GM06990 (cell line): ENCODE data around the gene RETREG3.
"Not testable (repeated sequence)": the region's sequence is repeated elsewhere in the genome, so short reads cannot be mapped to it uniquely, and the experiment has no call there.

ENCODE experiments used
- DNase-seq: peaks from one replicate; pipeline ENCODE4 v3.0.0-alpha.2; 2011; ENCODE audit not compliant: insufficient read length; ENCODE audit errors: extremely low read depth
- H3K27me3 ChIP-seq: replicated peaks from 2 replicates; pipeline ENCODE4 v1.6.0; 2011; ENCODE audit warnings: low read length; ENCODE audit not compliant: control insufficient read depth, insufficient read depth
- H3K36me3 ChIP-seq: 2 replicates; pipeline ENCODE4 v1.5.1; 2011; ENCODE audit warnings: low read length; ENCODE audit not compliant: control insufficient read depth, insufficient read depth
- H3K4me3 ChIP-seq: replicated peaks from 2 replicates; pipeline ENCODE4 v1.5.1; 2011; ENCODE audit warnings: low read depth, mild to moderate bottlenecking, control low read depth, low read length
- TF ChIP-seq, protein P1 (sequence below): IDR thresholded peaks from 2 replicates; pipeline ENCODE4 v1.5.1; 2011; ENCODE audit warnings: low read length, control low read depth, mild to moderate bottlenecking, inconsistent platforms; ENCODE audit not compliant: insufficient read depth, poor library complexity, severe bottlenecking

The RETREG3 gene

DNA sequence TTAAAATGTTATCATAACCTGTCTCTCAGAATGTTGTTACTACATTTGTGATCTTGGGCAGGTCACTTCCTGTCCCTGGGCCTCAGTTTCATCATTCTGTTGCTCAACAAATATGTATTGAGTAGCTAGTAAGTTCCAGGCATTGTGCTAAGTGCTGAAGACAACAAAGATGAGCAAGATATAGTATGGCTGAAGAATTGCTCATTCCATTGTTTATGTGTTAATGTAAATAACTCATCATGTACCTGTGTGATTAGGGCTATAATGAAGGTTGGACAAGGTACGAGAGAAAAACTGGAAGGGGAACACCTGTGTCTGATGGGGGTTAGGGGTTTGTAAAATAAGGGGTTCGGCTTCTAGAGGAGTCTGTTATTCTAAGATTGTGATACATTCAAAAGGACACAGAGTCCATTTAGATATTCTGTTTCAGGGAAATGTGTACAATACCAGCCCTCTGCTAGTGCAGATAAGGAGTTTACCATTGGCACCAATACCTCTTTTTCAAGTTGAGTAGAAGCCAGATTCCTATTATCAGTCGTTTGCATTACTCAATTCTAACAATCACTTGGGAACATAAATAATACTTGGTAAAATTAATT is 20.3 kb upstream of the RETREG3 start:
- Histone ChIP-seq H3K27me3 (no peaks in the 10 kb centered on the region), H3K36me3 (no peaks in the 10 kb centered on the region), H3K4me3 (no peak overlapping the region)
- no peak for DNase-seq
- TF ChIP-seq, protein P1, sequence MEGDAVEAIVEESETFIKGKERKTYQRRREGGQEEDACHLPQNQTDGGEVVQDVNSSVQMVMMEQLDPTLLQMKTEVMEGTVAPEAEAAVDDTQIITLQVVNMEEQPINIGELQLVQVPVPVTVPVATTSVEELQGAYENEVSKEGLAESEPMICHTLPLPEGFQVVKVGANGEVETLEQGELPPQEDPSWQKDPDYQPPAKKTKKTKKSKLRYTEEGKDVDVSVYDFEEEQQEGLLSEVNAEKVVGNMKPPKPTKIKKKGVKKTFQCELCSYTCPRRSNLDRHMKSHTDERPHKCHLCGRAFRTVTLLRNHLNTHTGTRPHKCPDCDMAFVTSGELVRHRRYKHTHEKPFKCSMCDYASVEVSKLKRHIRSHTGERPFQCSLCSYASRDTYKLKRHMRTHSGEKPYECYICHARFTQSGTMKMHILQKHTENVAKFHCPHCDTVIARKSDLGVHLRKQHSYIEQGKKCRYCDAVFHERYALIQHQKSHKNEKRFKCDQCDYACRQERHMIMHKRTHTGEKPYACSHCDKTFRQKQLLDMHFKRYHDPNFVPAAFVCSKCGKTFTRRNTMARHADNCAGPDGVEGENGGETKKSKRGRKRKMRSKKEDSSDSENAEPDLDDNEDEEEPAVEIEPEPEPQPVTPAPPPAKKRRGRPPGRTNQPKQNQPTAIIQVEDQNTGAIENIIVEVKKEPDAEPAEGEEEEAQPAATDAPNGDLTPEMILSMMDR, result no peak

DNA sequence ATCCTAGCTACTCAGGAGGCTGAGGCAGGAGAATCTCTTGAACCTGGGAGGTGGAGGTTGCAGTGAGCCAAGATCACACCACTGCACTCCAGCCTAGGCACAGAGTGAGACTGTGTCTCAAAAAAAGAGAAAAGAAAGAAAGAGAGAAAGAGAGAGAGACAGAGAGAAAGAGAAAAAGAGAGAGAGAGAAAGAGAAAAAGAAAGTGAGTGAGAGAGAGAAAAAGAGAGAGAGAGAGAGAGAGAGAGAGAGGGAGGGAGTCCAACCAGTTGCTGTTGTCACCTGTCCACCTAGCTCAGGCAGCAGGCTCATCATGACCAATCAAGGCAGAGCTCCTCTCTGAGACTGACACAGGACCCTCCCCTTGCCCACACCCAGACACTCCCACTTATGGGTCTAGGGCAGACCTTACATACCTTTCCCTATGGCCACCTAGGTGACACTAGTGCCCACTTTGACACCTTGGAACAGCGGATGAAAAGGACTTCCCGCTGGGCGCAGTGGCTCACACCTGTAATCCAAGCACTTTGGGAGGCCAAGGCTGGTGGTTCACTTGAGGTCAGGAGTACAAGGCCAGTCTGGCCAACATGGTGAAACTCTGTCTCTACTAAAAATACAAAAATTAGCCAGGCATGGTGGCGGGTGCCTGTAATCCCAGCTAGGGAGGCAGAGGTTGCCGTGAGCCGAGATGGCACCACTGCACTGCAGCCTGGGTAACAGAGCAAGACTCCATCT is 18.0 kb upstream of the RETREG3 start:
- DNase-seq, H3K36me3 ChIP-seq, H3K27me3 ChIP-seq, H3K4me3 ChIP-seq: not testable (repeated sequence)

DNA sequence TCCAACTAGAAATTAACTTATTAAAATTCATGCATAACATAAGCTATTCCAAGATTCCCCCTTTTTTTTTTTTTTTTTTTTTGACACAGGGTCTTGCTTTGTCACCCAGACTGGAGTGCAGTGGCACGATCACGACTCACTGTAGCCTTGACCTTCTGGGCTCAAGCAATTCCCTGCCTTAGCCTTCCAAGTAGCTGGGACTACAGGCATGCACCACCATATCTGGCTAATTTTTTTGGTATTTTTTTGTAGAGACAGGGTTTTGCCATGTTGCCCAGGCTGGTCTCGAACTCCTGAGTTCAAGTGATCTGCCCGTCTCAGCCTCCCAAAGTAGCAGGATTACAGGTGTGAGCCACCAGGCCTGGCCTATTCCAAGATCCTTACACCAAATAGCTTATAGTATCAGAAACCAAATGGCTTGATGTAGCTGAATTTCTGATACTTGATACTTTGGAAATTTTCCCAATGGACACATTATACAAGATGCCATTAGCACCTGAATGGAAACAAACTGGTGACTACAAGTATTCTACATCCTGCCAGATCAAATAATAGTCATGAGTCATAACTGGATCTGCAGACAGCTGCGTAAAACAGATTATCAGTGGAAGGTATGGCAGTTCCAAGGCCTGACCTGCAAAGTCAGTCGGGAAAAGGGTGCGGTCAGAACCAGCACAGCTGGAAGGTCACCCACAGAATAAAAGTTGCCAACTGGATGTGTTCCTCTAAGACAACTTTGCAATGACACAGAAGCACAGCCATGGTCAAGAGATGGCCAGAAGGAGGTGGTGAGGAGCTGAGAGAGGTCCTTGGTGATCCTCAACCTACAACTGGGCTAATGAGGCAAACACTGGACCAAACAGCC is 14.8 kb upstream of the RETREG3 start:
- no peaks in the 10 kb centered on the region for H3K36me3 ChIP-seq
- no peak overlapping the region for H3K4me3 ChIP-seq
- no peaks in the 10 kb centered on the region for H3K27me3 ChIP-seq
- TF ChIP-seq, protein P1, result peak; percentile 13
- no peak for DNase-seq

DNA sequence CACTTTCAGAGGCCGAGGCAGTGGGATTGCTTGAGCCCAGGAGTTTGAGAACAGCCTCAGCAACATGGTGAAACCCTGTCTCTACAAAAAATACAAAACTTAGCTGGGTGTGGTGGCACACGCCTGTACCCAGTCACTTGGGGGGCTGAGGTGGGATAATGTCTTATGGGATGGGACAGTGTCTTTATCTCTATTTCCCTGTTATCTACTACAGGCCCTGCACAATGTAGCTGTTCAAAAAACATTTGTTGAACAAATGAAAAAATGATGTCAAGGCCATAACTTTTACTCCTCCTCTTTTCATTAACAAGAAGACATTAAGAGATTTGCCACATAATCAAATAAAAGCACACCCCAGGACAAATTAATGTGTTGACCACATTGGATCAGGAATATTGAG is 14.1 kb upstream of the RETREG3 start:
- DNase-seq, result no peak
- H3K36me3 ChIP-seq, result no peaks in the 10 kb centered on the region
- TF ChIP-seq, protein P1, result no peak
- H3K4me3 ChIP-seq, result no peak overlapping the region
- H3K27me3 ChIP-seq, result no peaks in the 10 kb centered on the region

DNA sequence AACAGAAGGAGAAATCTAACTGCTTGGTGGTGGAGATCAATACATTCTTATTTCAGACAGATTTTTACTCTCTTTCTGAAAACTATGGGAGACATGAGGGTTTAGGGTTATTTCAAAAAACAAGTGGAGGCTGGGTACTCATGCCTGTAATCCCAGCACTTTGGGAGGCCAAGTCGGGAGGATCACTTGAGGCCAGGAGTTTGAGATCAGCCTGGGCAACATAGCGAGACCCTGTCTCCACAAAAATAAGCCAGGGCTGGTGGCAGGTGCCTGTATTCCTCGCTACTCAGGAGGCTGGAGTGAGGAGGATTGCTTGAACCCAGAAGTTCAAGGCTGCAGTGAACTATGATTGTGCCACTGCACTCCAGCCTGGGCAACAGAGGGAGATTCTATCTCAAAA is 12.8 kb upstream of the RETREG3 start:
- not testable (repeated sequence) for H3K4me3 ChIP-seq, DNase-seq, H3K36me3 ChIP-seq, H3K27me3 ChIP-seq

DNA sequence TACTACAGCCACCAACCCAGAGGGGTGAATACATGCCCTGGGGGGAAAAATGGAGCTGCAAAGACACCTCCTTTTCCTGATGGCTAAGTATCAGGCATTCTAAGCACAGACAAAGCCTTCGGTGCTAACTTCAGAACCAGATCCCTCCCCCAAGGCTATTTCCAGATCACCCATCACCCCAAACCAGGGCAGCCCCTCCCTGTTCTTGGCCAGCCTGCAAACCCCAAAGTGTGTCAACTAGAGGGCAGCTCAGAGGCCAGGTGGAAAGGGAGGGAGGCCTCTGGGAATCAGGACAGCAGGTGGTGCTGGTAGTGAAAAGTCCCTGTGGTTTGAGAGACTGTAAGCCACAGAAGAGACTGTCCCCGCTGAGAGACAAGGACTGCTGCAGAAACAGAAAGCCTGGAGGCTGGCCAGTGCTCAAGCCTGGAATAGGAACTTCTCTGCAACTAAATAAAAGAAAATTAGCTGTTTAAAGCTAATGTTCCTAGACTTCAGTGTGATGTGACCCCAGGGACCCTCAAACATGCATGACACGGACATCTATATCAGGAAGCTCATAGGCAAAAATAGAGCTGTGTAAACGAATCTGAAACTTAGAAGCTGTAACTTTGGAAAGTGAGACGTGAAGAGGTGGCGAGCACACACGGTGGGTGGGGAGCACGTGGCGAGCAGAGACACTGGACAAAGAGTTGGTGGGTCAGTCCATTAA is 9.4 kb upstream of the RETREG3 start:
- TF ChIP-seq, protein P1, result peak; percentile 61
- DNase-seq, result peak; percentile 78
- H3K36me3 ChIP-seq, result peaks cover 16% of the 10 kb centered on the region
- peak overlapping the region; percentile 4 for H3K4me3 ChIP-seq
- no peaks in the 10 kb centered on the region for H3K27me3 ChIP-seq
